MM.1S (cell line): ENCODE data around the gene ITPR1.

Experiments used
- DNase-seq: peaks from one replicate; pipeline ENCODE4 v3.0.0-alpha.2; 2015
- H2AFZ ChIP-seq: fragments of 300-600 bp; sonication (generic); 2 replicates; pipeline ENCODE4 v1.6.0; 2016; ENCODE audit warnings: antibody characterized with exemption, low read length
- H3F3A ChIP-seq: fragments of 300-600 bp; sonication (generic); 2 replicates; pipeline ENCODE4 v1.6.1; 2016; ENCODE audit warnings: mild to moderate bottlenecking, antibody characterized with exemption, low read length, moderate library complexity, mixed read lengths; ENCODE audit not compliant: insufficient read depth
- H3K27ac ChIP-seq: fragments of 300-600 bp; sonication (generic); 2 replicates; pipeline ENCODE4 v1.5.1; 2016; ENCODE audit warnings: mild to moderate bottlenecking, low read length
- H3K27me3 ChIP-seq: fragments of 300-600 bp; sonication (generic); replicated peaks from 2 replicates; pipeline ENCODE4 v1.6.0; 2016; ENCODE audit warnings: low read length; ENCODE audit not compliant: insufficient read depth
- H3K36me3 ChIP-seq: fragments of 300-600 bp; sonication (generic); replicated peaks from 2 replicates; pipeline ENCODE4 v1.6.1; 2016; ENCODE audit warnings: mild to moderate bottlenecking, low read length, mixed read lengths; ENCODE audit not compliant: insufficient read depth
- H3K4me1 ChIP-seq: fragments of 300-600 bp; sonication (generic); 2 replicates; pipeline ENCODE4 v1.6.1; 2016; ENCODE audit warnings: low read length, mixed read lengths
- H3K4me2 ChIP-seq: fragments of 300-600 bp; sonication (generic); 2 replicates; pipeline ENCODE4 v1.6.0; 2016; ENCODE audit warnings: low read depth, low read length
- H3K4me3 ChIP-seq: fragments of 300-600 bp; sonication (generic); 2 replicates; pipeline ENCODE4 v1.5.1; 2016; ENCODE audit warnings: low read length, mixed read lengths
- H3K79me2 ChIP-seq: fragments of 300-600 bp; sonication (generic); 2 replicates; pipeline ENCODE4 v1.6.1; 2016; ENCODE audit warnings: mixed run types, low read length, mixed read lengths
- H3K9ac ChIP-seq: fragments of 300-600 bp; sonication (generic); 2 replicates; pipeline ENCODE4 v1.6.1; 2016; ENCODE audit warnings: low read length, mixed read lengths
- H3K9me2 ChIP-seq: fragments of 300-600 bp; sonication (generic); replicated peaks from 2 replicates; pipeline ENCODE4 v1.6.1; 2016; ENCODE audit warnings: mild to moderate bottlenecking, low read length, mixed read lengths; ENCODE audit not compliant: insufficient read depth
- H3K9me3 ChIP-seq: fragments of 300-600 bp; sonication (generic); replicated peaks from 2 replicates; pipeline ENCODE4 v1.6.1; 2016; ENCODE audit warnings: mild to moderate bottlenecking, low read length, mixed read lengths; ENCODE audit not compliant: insufficient read depth
- H4K20me1 ChIP-seq: fragments of 300-600 bp; sonication (generic); 2 replicates; pipeline ENCODE4 v1.6.1; 2016; ENCODE audit warnings: mild to moderate bottlenecking, low read length, moderate library complexity, mixed read lengths; ENCODE audit not compliant: insufficient read depth
- CTCF ChIP-seq: fragments of 300-600 bp; sonication (generic); IDR thresholded peaks from 2 replicates; pipeline ENCODE4 v1.5.1; 2016; ENCODE audit warnings: antibody characterized with exemption, low read length, mixed read lengths
- EZH2 ChIP-seq: fragments of 300-600 bp; sonication (generic); optimal IDR thresholded peaks from 2 replicates; pipeline ENCODE3; 2017; ENCODE audit warnings: low read depth, mild to moderate bottlenecking, antibody characterized with exemption, low read length, mixed read lengths
- EZH2phosphoT487 ChIP-seq: fragments of 300-600 bp; sonication (generic); IDR thresholded peaks from 2 replicates; pipeline ENCODE4 v1.6.1; 2018; ENCODE audit warnings: antibody characterized with exemption, low read length

The ITPR1 gene

DNA sequence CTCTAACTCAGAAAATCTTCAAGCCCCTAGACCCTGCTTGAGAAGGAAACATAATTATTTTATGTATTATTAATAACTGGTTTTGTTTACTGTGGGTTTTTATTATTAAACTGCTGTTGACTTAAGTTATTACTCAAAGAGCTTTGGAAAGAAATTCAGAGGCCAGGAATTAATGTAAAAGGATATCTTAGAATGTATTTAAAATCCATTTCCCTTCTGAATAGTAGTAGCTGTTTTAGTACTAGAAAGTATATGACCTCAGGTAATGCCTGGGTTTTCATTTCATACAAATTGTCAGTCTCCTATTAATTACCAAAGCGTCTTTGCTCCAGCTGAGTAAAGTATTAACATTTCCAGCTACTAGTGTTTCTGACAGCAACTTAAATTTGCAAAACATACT lies 223.1 kb downstream of the ITPR1 start:
- no peak for DNase-seq
- H3K79me2 ChIP-seq, result no peaks in the 10 kb centered on the region
- H3K36me3 ChIP-seq, result no peaks in the 10 kb centered on the region
- H3K4me1 ChIP-seq, result no peaks in the 10 kb centered on the region
- no peaks in the 10 kb centered on the region for H3K27me3 ChIP-seq
- no peak overlapping the region for H3K4me2 ChIP-seq
- H2AFZ ChIP-seq, result no peak overlapping the region
- H3K9me3 ChIP-seq, result no peaks in the 10 kb centered on the region
- H3K4me3 ChIP-seq, result no peak overlapping the region
- H3K27ac ChIP-seq, result no peak overlapping the region
- no peaks in the 10 kb centered on the region for H4K20me1 ChIP-seq
- no peak for TF ChIP-seq EZH2
- TF ChIP-seq EZH2phosphoT487, result no peak
- TF ChIP-seq CTCF, result no peak
- no peaks in the 10 kb centered on the region for H3K9me2 ChIP-seq
- H3F3A ChIP-seq, result no peaks in the 10 kb centered on the region
- no peak overlapping the region for H3K9ac ChIP-seq

GRCh38 chr3:4716706-4717362 lies 223.7 kb downstream of the ITPR1 start:
- H3K4me2 ChIP-seq, result no peak overlapping the region
- no peaks in the 10 kb centered on the region for H3K4me1 ChIP-seq
- H3K79me2 ChIP-seq, result no peaks in the 10 kb centered on the region
- no peak for TF ChIP-seq EZH2
- TF ChIP-seq CTCF, result no peak
- TF ChIP-seq EZH2phosphoT487, result no peak
- no peak overlapping the region for H3K27ac ChIP-seq
- no peaks in the 10 kb centered on the region for H3K36me3 ChIP-seq
- no peaks in the 10 kb centered on the region for H4K20me1 ChIP-seq
- H3K27me3 ChIP-seq, result no peaks in the 10 kb centered on the region
- no peak overlapping the region for H3K4me3 ChIP-seq
- no peaks in the 10 kb centered on the region for H3F3A ChIP-seq
- H3K9me3 ChIP-seq, result no peaks in the 10 kb centered on the region
- H3K9me2 ChIP-seq, result no peaks in the 10 kb centered on the region
- no peak overlapping the region for H3K9ac ChIP-seq
- no peak overlapping the region for H2AFZ ChIP-seq
- DNase-seq, result no peak

GRCh38 chr3:4717363-4717740 lies 224.2 kb downstream of the ITPR1 start:
- H3K4me2 ChIP-seq, result no peak overlapping the region
- TF ChIP-seq EZH2phosphoT487, result no peak
- H3K79me2 ChIP-seq, result no peaks in the 10 kb centered on the region
- no peak overlapping the region for H2AFZ ChIP-seq
- no peaks in the 10 kb centered on the region for H3K4me1 ChIP-seq
- H3K36me3 ChIP-seq, result no peaks in the 10 kb centered on the region
- DNase-seq, result no peak
- H3F3A ChIP-seq, result no peaks in the 10 kb centered on the region
- no peak overlapping the region for H3K9ac ChIP-seq
- no peaks in the 10 kb centered on the region for H3K9me2 ChIP-seq
- no peaks in the 10 kb centered on the region for H3K27me3 ChIP-seq
- no peaks in the 10 kb centered on the region for H4K20me1 ChIP-seq
- H3K27ac ChIP-seq, result no peak overlapping the region
- H3K9me3 ChIP-seq, result no peaks in the 10 kb centered on the region
- H3K4me3 ChIP-seq, result no peak overlapping the region

GRCh38 chr3:4718179-4718736 lies 225.1 kb downstream of the ITPR1 start:
- Histone ChIP-seq H3K9me2 (no peaks in the 10 kb centered on the region), H3K36me3 (no peaks in the 10 kb centered on the region), H3K27ac (no peak overlapping the region)

More at GRCh38 chr3:4718179-4718736, 225.1 kb downstream of the ITPR1 start:
- Histone ChIP-seq H3K79me2 (no peaks in the 10 kb centered on the region), H3F3A (no peaks in the 10 kb centered on the region), H3K4me1 (no peaks in the 10 kb centered on the region), H3K27me3 (no peaks in the 10 kb centered on the region), H3K9me3 (no peaks in the 10 kb centered on the region), H4K20me1 (no peaks in the 10 kb centered on the region), H3K4me3 (no peak overlapping the region), H3K9ac (no peak overlapping the region), H2AFZ (no peak overlapping the region), H3K4me2 (no peak overlapping the region)
- TF ChIP-seq EZH2 (no peak), CTCF (no peak), EZH2phosphoT487 (no peak)
- DNase-seq, result no peak
